ENCODE results near the gene NDUFS1. TPM values are rescaled to one million over a fixed set of nuclear protein-coding genes. Genes with fewer than 3 reads are reported as not detected.

Gene NDUFS1
- total and polyA plus RNA-seq, 2 of the 4 experiments (the other 2 are of a cell fraction), result 72.1 to 118 TPM

DNA sequence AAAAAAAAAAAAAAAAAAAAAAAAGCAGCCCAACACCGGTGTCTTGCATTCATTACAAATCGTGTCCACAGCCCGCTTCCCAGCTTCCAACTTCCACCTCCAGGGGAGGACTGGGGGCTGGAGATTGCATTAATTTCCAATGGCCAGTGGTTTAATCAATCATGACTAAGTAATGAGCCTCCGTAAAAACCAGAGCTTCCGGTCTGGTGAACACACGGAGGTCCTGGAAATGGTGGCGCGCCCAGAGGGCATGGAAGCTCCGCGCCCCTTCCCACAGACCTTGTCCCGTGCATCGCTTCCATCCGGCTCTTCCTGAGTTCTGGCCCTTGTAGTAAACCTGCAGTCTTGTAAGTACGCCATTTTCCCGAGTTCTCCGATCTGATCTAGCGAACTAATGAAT lies 44.1 kb upstream of the NDUFS1 start:
- Histone ChIP-seq H3K23ac (ENCODE audit: low read depth, low read length) (no peak overlapping the region), H2BK5ac (ENCODE audit: low read depth, low read length, poor library complexity, severe bottlenecking) (no peak overlapping the region), H4K8ac (ENCODE audit: low read depth in 2 of 2, low read length in 2 of 2) (no peak overlapping the region), H3K9ac (ENCODE audit: low read depth, low read length) (no peak overlapping the region), H3K27me3 (ENCODE audit: control insufficient read depth, insufficient read depth, low read length) (no peaks in the 10 kb centered on the region; the same call in none of the 2 replicates), H2BK15ac (ENCODE audit: low read depth, low read length) (no peak overlapping the region), H4K91ac (ENCODE audit: insufficient read depth, low read depth, low read length) (no peak overlapping the region), H3K27ac (ENCODE audit: insufficient read depth, low read length) (no peak overlapping the region), H3K79me1 (ENCODE audit: low read depth in 1 of 2, low read length in 2 of 2) (no peaks in the 10 kb centered on the region), H3K14ac (replicated peaks; ENCODE audit: low read depth, low read length) (no peak overlapping the region), H3K36me3 (ENCODE audit: control insufficient read depth, insufficient read depth, low read length) (no peaks in the 10 kb centered on the region), H3K4me1 (ENCODE audit: control insufficient read depth, insufficient read depth, low read length) (no peaks in the 10 kb centered on the region), H3K4me2 (ENCODE audit: low read depth, low read length) (no peak overlapping the region), H3K9me1 (ENCODE audit: insufficient read depth, low read length) (no peaks in the 10 kb centered on the region), H3K18ac (ENCODE audit: low read depth, low read length) (no peak overlapping the region), H3K56ac (ENCODE audit: extremely low read depth, insufficient read depth, low read length) (no peak overlapping the region), H3K4me3 (ENCODE audit: insufficient read depth, low read depth, low read length) (no peak overlapping the region), H2AK5ac (ENCODE audit: low read depth, low read length) (no peak overlapping the region), H2BK120ac (ENCODE audit: low read depth, low read length) (no peak overlapping the region), H2BK20ac (ENCODE audit: low read depth, low read length) (no peak overlapping the region), H4K5ac (ENCODE audit: low read depth, low read length) (no peak overlapping the region), H3K4ac (ENCODE audit: low read depth, low read length) (no peak overlapping the region), H4K20me1 (ENCODE audit: insufficient read depth, low read length) (no peaks in the 10 kb centered on the region), H3K9me3 (ENCODE audit: control insufficient read depth, insufficient read depth, low read length) (no peaks in the 10 kb centered on the region), H2AFZ (replicated peaks; ENCODE audit: low read length, poor library complexity) (no peak overlapping the region), H2AK9ac (replicated peaks; ENCODE audit: low read depth, low read length, poor library complexity) (no peak overlapping the region)
- DNase-seq, result no peak
- in situ Hi-C loops (cut with MboI; ENCODE audit: low sequenced_read_pairs) (no loop called here), intact Hi-C loops (cut with micrococcal nuclease) (no loop called here), dilution Hi-C loops (cut with HindIII; ENCODE audit: low sequenced_read_pairs, unreplicated experiment) (no loop called here)
- no TSS peak for BruUV-seq (replicated peaks)
- ChIA-PET CTCF (interaction anchor here (0.6 kb wide), 1 partner anchor 64 kb away, joined by 3 read pairs; no protein-coding TSS in a partner anchor), POLR2A (ENCODE audit: unreplicated experiment) (no interaction called here)
- WGBS, 2 experiments (ENCODE audit: extremely low coverage in 2 of 2, insufficient read length in 1 of 2), result 94% methylated on average over 12 of the region's 17 CpGs; no CpG with 5 or more reads in 1 of the 2 experiments
- TF ChIP-seq RCOR1 (IDR thresholded peaks at IDR 0.05; ENCODE audit: insufficient replicate concordance, low read length) (no peak), FOS (IDR thresholded peaks at IDR 0.05; ENCODE audit: low read depth, low read length) (no peak), MXI1 (IDR thresholded peaks at IDR 0.05; ENCODE audit: borderline replicate concordance, low read depth, low read length) (no peak), POLR2A (IDR thresholded peaks at IDR 0.05; ENCODE audit: low read depth, low read length) (no peak), RFX5 (IDR thresholded peaks at IDR 0.05; ENCODE audit: low read depth, low read length) (no peak), NFE2L2 (IDR thresholded peaks at IDR 0.05; ENCODE audit: low read depth, low read length) (no peak), SMC3 (IDR thresholded peaks at IDR 0.05; ENCODE audit: low read depth, low read length) (no peak), MAZ (IDR thresholded peaks at IDR 0.05; ENCODE audit: borderline replicate concordance, low read depth, low read length) (no peak), CEBPB (IDR thresholded peaks at IDR 0.05; ENCODE audit: low read depth, low read length) (no peak), BHLHE40 (IDR thresholded peaks at IDR 0.05; ENCODE audit: low read depth, low read length) (no peak), MAFK (IDR thresholded peaks at IDR 0.05; ENCODE audit: low read depth, low read length) (no peak), CHD1 (IDR thresholded peaks at IDR 0.05; ENCODE audit: low read depth, low read length) (no peak), RAD21 (IDR thresholded peaks at IDR 0.05; ENCODE audit: low read length) (no peak)
- TF ChIP-seq, protein P1, sequence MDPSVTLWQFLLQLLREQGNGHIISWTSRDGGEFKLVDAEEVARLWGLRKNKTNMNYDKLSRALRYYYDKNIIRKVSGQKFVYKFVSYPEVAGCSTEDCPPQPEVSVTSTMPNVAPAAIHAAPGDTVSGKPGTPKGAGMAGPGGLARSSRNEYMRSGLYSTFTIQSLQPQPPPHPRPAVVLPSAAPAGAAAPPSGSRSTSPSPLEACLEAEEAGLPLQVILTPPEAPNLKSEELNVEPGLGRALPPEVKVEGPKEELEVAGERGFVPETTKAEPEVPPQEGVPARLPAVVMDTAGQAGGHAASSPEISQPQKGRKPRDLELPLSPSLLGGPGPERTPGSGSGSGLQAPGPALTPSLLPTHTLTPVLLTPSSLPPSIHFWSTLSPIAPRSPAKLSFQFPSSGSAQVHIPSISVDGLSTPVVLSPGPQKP (IDR thresholded peaks at IDR 0.05; ENCODE audit: borderline replicate concordance, low read depth, low read length), result no peak
- TF ChIP-seq, protein P2, sequence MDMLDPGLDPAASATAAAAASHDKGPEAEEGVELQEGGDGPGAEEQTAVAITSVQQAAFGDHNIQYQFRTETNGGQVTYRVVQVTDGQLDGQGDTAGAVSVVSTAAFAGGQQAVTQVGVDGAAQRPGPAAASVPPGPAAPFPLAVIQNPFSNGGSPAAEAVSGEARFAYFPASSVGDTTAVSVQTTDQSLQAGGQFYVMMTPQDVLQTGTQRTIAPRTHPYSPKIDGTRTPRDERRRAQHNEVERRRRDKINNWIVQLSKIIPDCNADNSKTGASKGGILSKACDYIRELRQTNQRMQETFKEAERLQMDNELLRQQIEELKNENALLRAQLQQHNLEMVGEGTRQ (IDR thresholded peaks at IDR 0.05; ENCODE audit: low read depth, low read length), result no peak
- TF ChIP-seq, protein P3, sequence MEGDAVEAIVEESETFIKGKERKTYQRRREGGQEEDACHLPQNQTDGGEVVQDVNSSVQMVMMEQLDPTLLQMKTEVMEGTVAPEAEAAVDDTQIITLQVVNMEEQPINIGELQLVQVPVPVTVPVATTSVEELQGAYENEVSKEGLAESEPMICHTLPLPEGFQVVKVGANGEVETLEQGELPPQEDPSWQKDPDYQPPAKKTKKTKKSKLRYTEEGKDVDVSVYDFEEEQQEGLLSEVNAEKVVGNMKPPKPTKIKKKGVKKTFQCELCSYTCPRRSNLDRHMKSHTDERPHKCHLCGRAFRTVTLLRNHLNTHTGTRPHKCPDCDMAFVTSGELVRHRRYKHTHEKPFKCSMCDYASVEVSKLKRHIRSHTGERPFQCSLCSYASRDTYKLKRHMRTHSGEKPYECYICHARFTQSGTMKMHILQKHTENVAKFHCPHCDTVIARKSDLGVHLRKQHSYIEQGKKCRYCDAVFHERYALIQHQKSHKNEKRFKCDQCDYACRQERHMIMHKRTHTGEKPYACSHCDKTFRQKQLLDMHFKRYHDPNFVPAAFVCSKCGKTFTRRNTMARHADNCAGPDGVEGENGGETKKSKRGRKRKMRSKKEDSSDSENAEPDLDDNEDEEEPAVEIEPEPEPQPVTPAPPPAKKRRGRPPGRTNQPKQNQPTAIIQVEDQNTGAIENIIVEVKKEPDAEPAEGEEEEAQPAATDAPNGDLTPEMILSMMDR (conservative IDR thresholded peaks at IDR 0.05; ENCODE audit: low read depth, low read length), result no peak
- ATAC-seq (ENCODE audit: low read depth), result no peak

Measured in IMR-90 (cell line).